Transverse colon (tissue), 4 donors: Measurements from ENCODE around the gene IRF2. TPM values are rescaled to one million over a fixed set of nuclear protein-coding genes. Genes with fewer than 3 reads are reported as not detected.

Experiments used
- DNase-seq: peaks from one replicate; pipeline ENCODE4 v3.0.0-alpha.2; 2019
- H3K27ac ChIP-seq, 4 donors: fragments of 200-600 bp; sonication (generic); 2 replicates each; pipeline ENCODE4 v1.5.1; 2016 to 2018; ENCODE audit warnings: inconsistent platforms in 4 of 4
- H3K27me3 ChIP-seq: fragments of 200-600 bp; sonication (generic); 2 replicates; pipeline ENCODE4 v1.5.1; 2017; ENCODE audit warnings: inconsistent platforms
- H3K36me3 ChIP-seq, 4 donors: fragments of 200-600 bp; sonication (generic); 2 replicates each; pipeline ENCODE4 v1.5.1; 2017 to 2019; ENCODE audit warnings: inconsistent platforms in 4 of 4
- H3K4me1 ChIP-seq, 4 donors: fragments of 200-600 bp; sonication (generic); 2 replicates each; pipeline ENCODE4 v1.5.1; 2017 to 2020; ENCODE audit warnings: inconsistent platforms in 4 of 4
- H3K4me3 ChIP-seq, 4 donors: fragments of 200-600 bp; sonication (generic); 1 replicate in 1 of 4; 2 replicates in 3 of 4; pipeline versions ENCODE4 v1.5.1 to v1.6.1; 2017 to 2019; ENCODE audit warnings: inconsistent platforms in 4 of 4
- H3K9me3 ChIP-seq, 2 donors: fragments of 200-600 bp; sonication (generic); 2 replicates each; pipeline ENCODE4 v1.5.1; 2017 to 2019; ENCODE audit warnings: inconsistent platforms in 2 of 2
- EP300 ChIP-seq: sonication (generic); formaldehyde crosslinking; IDR thresholded peaks from one replicate; pipeline ENCODE4 v1.6.1; 2017; ENCODE audit warnings: antibody characterized with exemption, low read depth
- POLR2A ChIP-seq: fragments of 450-650 bp; IDR thresholded peaks from one replicate; pipeline ENCODE4 v1.6.1; 2016; ENCODE audit warnings: antibody characterized with exemption, mild to moderate bottlenecking, moderate library complexity
- POLR2AphosphoS5 ChIP-seq, 3 donors: sonication (generic); formaldehyde crosslinking; IDR thresholded peaks; one replicate each; pipeline ENCODE4 v1.6.1; 2016; ENCODE audit warnings: antibody characterized with exemption in 3 of 3
- WGBS, 2 donors: methylation state at CpG; one replicate each; pipeline ENCODE4 v1.1.5; 2018; ENCODE audit warnings: low coverage in 1 of 2; 5-methylcytosine and 5-hydroxymethylcytosine counted together
- in situ Hi-C, 4 donors: fragments of 200-750 bp; cut with MboI; loops; one replicate each; pipeline versions ENCODE4 v1.15.0 to v1.15.1; 2017; ENCODE audit warnings: low sequenced_read_pairs in 3 of 4, low pct_ligation_motif_present in 1 of 4, low pct_unique_long_range_greater_than_20kb in 1 of 4
- intact Hi-C: fragments of 100-400 bp; cut with DNase I; formaldehyde crosslinking; loops from one replicate; pipeline ENCODE4 v1.15.1; 2023; ENCODE audit warnings: low total_unique reads
- total RNA-seq, 4 donors: library from RNA; depleted of rRNA; stranded (reverse); fragments of >200 nt; gene quantifications; one replicate each; pipeline ENCODE4 v1.1.0, GENCODE V29; 2016
- TF ChIP-seq, protein P1 (sequence below), 5 experiments: fragments of 200-600 bp in 3 of 5; fragments of 450-650 bp in 2 of 5; sonication (generic) in 3 of 5; IDR thresholded peaks; 1 replicate in 2 of 5; 2 replicates in 3 of 5; pipeline ENCODE4 v1.5.1; 2016 to 2017; ENCODE audit warnings: antibody characterized with exemption in 5 of 5, inconsistent platforms in 3 of 5, mild to moderate bottlenecking in 2 of 5, moderate library complexity in 1 of 5

The IRF2 gene
- total RNA-seq, 4 donors from 2014 or later: 15.3 to 85.3 (median 42.5) TPM

DNA sequence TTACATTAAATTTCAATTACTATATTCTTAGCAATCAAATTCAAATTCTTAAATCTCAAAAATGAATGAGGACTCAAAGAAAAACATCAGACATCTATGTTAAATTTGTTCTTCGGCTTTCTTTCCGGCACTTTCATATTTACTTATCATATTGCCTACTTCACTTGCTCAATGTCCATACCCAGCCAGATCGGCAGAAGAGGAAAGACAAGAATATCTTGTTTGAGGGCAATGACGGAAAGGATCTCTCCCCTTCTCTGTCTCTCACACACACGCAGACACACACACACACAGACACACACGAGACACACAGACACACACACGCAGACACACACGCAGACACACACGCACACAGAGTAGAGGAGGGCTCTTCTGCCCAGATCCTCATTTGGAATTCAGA is 13.2 kb upstream of the IRF2 start:
- intact Hi-C loops: no loop called here
- H3K4me1 ChIP-seq: no peaks in the 10 kb centered on the region
- no peaks in the 10 kb centered on the region for H3K36me3 ChIP-seq
- no peak overlapping the region for H3K27ac ChIP-seq
- H3K4me3 ChIP-seq: no peak overlapping the region
- no peaks in the 10 kb centered on the region for H3K27me3 ChIP-seq
- DNase-seq: no peak
- TF ChIP-seq POLR2A: no peak
- TF ChIP-seq, protein P1, sequence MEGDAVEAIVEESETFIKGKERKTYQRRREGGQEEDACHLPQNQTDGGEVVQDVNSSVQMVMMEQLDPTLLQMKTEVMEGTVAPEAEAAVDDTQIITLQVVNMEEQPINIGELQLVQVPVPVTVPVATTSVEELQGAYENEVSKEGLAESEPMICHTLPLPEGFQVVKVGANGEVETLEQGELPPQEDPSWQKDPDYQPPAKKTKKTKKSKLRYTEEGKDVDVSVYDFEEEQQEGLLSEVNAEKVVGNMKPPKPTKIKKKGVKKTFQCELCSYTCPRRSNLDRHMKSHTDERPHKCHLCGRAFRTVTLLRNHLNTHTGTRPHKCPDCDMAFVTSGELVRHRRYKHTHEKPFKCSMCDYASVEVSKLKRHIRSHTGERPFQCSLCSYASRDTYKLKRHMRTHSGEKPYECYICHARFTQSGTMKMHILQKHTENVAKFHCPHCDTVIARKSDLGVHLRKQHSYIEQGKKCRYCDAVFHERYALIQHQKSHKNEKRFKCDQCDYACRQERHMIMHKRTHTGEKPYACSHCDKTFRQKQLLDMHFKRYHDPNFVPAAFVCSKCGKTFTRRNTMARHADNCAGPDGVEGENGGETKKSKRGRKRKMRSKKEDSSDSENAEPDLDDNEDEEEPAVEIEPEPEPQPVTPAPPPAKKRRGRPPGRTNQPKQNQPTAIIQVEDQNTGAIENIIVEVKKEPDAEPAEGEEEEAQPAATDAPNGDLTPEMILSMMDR (IDR thresholded peaks at IDR 0.05): no peak
- no peak for TF ChIP-seq EP300
- TF ChIP-seq POLR2AphosphoS5 (IDR thresholded peaks at IDR 0.05): no peak
- in situ Hi-C loops: no loop called here
- no peaks in the 10 kb centered on the region for H3K9me3 ChIP-seq
- 50 to 62% methylated on average over 8 to 9 of the region's 9 CpGs for WGBS, 2 donors

DNA sequence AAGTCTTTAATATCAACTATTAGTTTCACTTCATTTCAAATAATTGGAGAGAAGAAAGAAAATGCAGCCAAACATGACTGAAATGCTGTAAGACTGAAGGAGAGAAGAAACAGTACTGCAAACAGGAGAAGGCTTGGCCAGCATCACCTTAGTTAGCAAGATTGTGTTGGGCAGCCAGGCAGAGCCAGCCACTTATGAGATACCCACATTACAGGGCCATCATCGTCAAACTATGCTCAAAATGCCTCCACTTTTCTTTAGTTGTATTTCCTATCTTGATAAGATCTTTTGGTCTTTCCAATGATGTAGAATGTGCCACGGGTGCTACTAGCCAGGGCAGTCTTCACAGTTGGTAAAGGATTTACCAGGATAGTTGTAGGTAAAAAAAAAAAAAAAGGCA is 10.9 kb upstream of the IRF2 start:
- no peak overlapping the region for H3K27ac ChIP-seq
- no peak for TF ChIP-seq EP300
- TF ChIP-seq POLR2AphosphoS5 (IDR thresholded peaks at IDR 0.05): no peak
- TF ChIP-seq, protein P1 (IDR thresholded peaks at IDR 0.05): no peak
- no peak for TF ChIP-seq POLR2A
- H3K9me3 ChIP-seq: no peaks in the 10 kb centered on the region
- DNase-seq: no peak
- H3K36me3 ChIP-seq: no peaks in the 10 kb centered on the region
- no peaks in the 10 kb centered on the region for H3K27me3 ChIP-seq
- WGBS, 2 donors: 76 to 84% methylated on average over 2 of the region's 2 CpGs
- intact Hi-C loops: no loop called here
- no peaks in the 10 kb centered on the region for H3K4me1 ChIP-seq
- in situ Hi-C loops: no loop called here
- H3K4me3 ChIP-seq: no peak overlapping the region

DNA sequence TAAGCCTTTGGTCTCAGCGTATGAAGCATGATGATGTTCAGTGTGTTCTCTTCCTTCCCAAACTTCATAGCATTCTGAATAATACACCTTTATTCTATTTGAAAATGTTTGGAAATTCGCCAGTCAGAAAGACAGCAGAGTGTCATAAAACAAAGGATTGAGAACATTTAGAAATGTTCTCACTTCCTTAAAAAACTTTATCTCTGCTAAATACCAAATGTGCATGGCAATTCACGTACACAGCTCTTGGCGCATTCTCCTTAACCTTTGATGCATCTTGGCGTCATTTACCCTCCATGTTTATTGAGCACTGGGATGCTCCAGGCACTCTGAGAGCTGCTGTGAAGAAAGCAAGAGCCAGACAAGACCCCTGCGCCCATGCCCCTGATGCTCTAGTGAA is 7.2 kb upstream of the IRF2 start:
- Histone ChIP-seq H3K4me1 (peaks cover 0 to 14% (median 4%) of the 10 kb centered on the region in 4 donors), H3K9me3 (no peaks in the 10 kb centered on the region), H3K27me3 (no peaks in the 10 kb centered on the region), H3K36me3 (no peaks in the 10 kb centered on the region), H3K27ac (no peak overlapping the region), H3K4me3 (no peak overlapping the region)
- DNase-seq: no peak
- 84 to 85% methylated on average over 5 to 6 of the region's 6 CpGs for WGBS, 2 donors
- intact Hi-C loops (no loop called here), in situ Hi-C loops (no loop called here)
- TF ChIP-seq EP300 (no peak), POLR2AphosphoS5 (IDR thresholded peaks at IDR 0.05) (no peak), POLR2A (no peak)
- TF ChIP-seq, protein P1 (IDR thresholded peaks at IDR 0.05): no peak

DNA sequence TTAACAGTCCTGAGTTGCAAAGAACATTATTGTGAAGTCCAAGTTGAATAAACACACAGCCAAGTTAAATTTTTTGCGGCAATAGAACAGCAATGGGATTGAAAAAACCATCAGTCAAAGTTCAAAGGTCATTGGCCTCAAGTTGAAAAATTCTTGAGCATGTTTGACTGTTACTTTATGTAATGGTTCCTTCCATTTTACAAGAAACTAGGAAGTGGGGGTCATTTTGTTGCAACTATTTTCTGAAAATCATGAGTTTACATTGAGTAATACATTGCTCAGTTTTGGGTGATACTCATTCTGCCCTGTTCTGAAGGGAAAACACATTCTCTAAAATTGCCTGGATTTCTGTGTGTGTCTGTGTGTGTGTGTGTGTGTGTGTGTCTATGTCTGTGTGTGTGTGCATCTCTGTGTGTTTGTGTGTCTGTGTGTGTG is 5.2 kb upstream of the IRF2 start:
- H3K9me3 ChIP-seq: no peaks in the 10 kb centered on the region
- no peaks in the 10 kb centered on the region for H3K27me3 ChIP-seq
- peaks cover 5 to 27% (median 12%) of the 10 kb centered on the region in 4 donors for H3K4me1 ChIP-seq
- in situ Hi-C loops (loop anchor here in 2 of 4 donors (10.0 kb wide), 2 partner anchors 55 to 195 kb away; no protein-coding TSS in a partner anchor), intact Hi-C loops (loop anchor here (10.0 kb wide), 2 partner anchors 55 to 215 kb away; no protein-coding TSS in a partner anchor)
- H3K4me3 ChIP-seq: no peak overlapping the region
- no peak for DNase-seq
- TF ChIP-seq EP300 (no peak), POLR2A (no peak), POLR2AphosphoS5 (IDR thresholded peaks at IDR 0.05) (no peak)
- TF ChIP-seq, protein P1 (IDR thresholded peaks at IDR 0.05): no peak
- WGBS, 2 donors: 67% methylated on average over 1 of the region's 1 CpG
- no peaks in the 10 kb centered on the region for H3K36me3 ChIP-seq
- H3K27ac ChIP-seq: no peak overlapping the region
